ENCODE measurements around the gene FAM81A.

Gene FAM81A

GRCh38 chr15:59545573-59545972 lies 107.6 kb downstream of the FAM81A start:
- DNase-seq: no peak

GRCh38 chr15:59548501-59549226 lies 110.7 kb downstream of the FAM81A start:
- no peak for DNase-seq

GRCh38 chr15:59549301-59550185 lies 111.6 kb downstream of the FAM81A start:
- no peak for DNase-seq

GRCh38 chr15:59550530-59550929 lies 112.5 kb downstream of the FAM81A start:
- no peak for DNase-seq

GRCh38 chr15:59550956-59551355 lies 113.0 kb downstream of the FAM81A start:
- no peak for DNase-seq

GRCh38 chr15:59553879-59554735 lies 116.1 kb downstream of the FAM81A start:
- no peak for DNase-seq

GRCh38 chr15:59555696-59556095 lies 117.7 kb downstream of the FAM81A start:
- DNase-seq: no peak

- DNase-seq: no peak
These were observed 118.4 kb downstream of the FAM81A start for GRCh38 chr15:59556380-59556779.

GRCh38 chr15:59557581-59557980 lies 119.6 kb downstream of the FAM81A start:
- no peak for DNase-seq

GRCh38 chr15:59558851-59559250 lies 120.9 kb downstream of the FAM81A start:
- no peak for DNase-seq

- no peak for DNase-seq
These were observed 123.6 kb downstream of the FAM81A start for GRCh38 chr15:59561547-59561946.

GRCh38 chr15:59562448-59563186 lies 124.6 kb downstream of the FAM81A start:
- no peak for DNase-seq

GRCh38 chr15:59565299-59565698 lies 127.3 kb downstream of the FAM81A start:
- no peak for DNase-seq

- no peak for DNase-seq
These were observed 129.3 kb downstream of the FAM81A start for GRCh38 chr15:59567324-59567723.

GRCh38 chr15:59569477-59569876 lies 131.5 kb downstream of the FAM81A start:
- no peak for DNase-seq

GRCh38 chr15:59570315-59570714 lies 132.3 kb downstream of the FAM81A start:
- DNase-seq: no peak

GRCh38 chr15:59571606-59572005 lies 133.6 kb downstream of the FAM81A start:
- DNase-seq: no peak

Measured in cortex of kidney (tissue), 1 donor.